CD4-positive, alpha-beta memory T cell (primary cell): ENCODE measurements around the gene RUBCNL. TPM values are rescaled to one million over a fixed set of nuclear protein-coding genes. Genes with fewer than 3 reads are reported as not detected.

Experiments used
- CTCF ChIA-PET: fragments of 350-600 bp; sonication (Branson Sonifier 250); formaldehyde crosslinking; loops from one replicate; lab custom pipeline; 2021; ENCODE audit warnings: inconsistent platforms; ENCODE audit not compliant: partially characterized antibody; lab: Charles Lee
- POLR2A ChIA-PET: fragments of 350-600 bp; sonication (Branson Sonifier 250); formaldehyde crosslinking; loops from one replicate; lab custom pipeline; 2021; ENCODE audit not compliant: partially characterized antibody; lab: Charles Lee
- DNase-seq, 5 donors: peaks; one replicate each; pipeline versions ENCODE4 v3.0.0 to v3.0.0-alpha.2; 2020 to 2022; ENCODE audit warnings: mixed read lengths in 1 of 5
- H3K27ac ChIP-seq: one replicate; pipeline ENCODE4 v1.7.0; 2013; ENCODE audit warnings: low read depth, low read length
- H3K27me3 ChIP-seq: 2 replicates; pipeline ENCODE4 v1.7.0; 2013; ENCODE audit warnings: mild to moderate bottlenecking, low read length, moderate library complexity; ENCODE audit not compliant: insufficient read depth
- H3K36me3 ChIP-seq: 2 replicates; pipeline ENCODE4 v1.7.0; 2013; ENCODE audit warnings: mild to moderate bottlenecking, low read length, moderate library complexity; ENCODE audit not compliant: insufficient read depth
- H3K4me1 ChIP-seq: 2 replicates; pipeline ENCODE4 v1.7.0; 2013; ENCODE audit warnings: mild to moderate bottlenecking, low read length, moderate library complexity; ENCODE audit not compliant: insufficient read depth
- H3K4me3 ChIP-seq, 2 donors: one replicate each; pipeline ENCODE4 v1.7.0; 2013; ENCODE audit warnings: low read length in 2 of 2, mild to moderate bottlenecking in 1 of 2
- H3K9me3 ChIP-seq, 2 donors: one replicate each; pipeline ENCODE4 v1.7.0; 2013; ENCODE audit warnings: low read length in 2 of 2, control low read depth in 1 of 2; ENCODE audit not compliant: control insufficient read depth in 1 of 2
- H3K27ac Mint-ChIP-seq, 7 donors: one replicate each; pipeline ENCODE4 v1.8.0; 2020 to 2021; ENCODE audit warnings: mixed read lengths in 7 of 7, mild to moderate bottlenecking in 6 of 7, inconsistent platforms in 3 of 7, moderate library complexity in 3 of 7
- H3K27me3 Mint-ChIP-seq, 2 donors: one replicate each; pipeline ENCODE4 v1.8.0; 2020 to 2021; ENCODE audit warnings: mixed read lengths in 2 of 2
- H3K36me3 Mint-ChIP-seq, 2 donors: one replicate each; pipeline ENCODE4 v1.8.0; 2020 to 2021; ENCODE audit warnings: mixed read lengths in 2 of 2, inconsistent platforms in 1 of 2, mild to moderate bottlenecking in 1 of 2
- H3K4me1 Mint-ChIP-seq, 4 donors: one replicate each; pipeline ENCODE4 v1.8.0; 2020 to 2021; ENCODE audit warnings: mixed read lengths in 4 of 4, mild to moderate bottlenecking in 1 of 4
- H3K4me3 Mint-ChIP-seq, 8 donors: one replicate each; pipeline ENCODE4 v1.8.0; 2020 to 2021; ENCODE audit warnings: mixed read lengths in 8 of 8, mild to moderate bottlenecking in 7 of 8, moderate library complexity in 6 of 8, inconsistent platforms in 3 of 8
- H3K9me3 Mint-ChIP-seq, 8 donors: one replicate each; pipeline ENCODE4 v1.8.0; 2020 to 2021; ENCODE audit warnings: mixed read lengths in 8 of 8, mild to moderate bottlenecking in 5 of 8, inconsistent platforms in 3 of 8, moderate library complexity in 1 of 8
- intact Hi-C: fragments of 100-400 bp; cut with micrococcal nuclease; formaldehyde crosslinking; loops from one replicate; pipeline ENCODE4 v1.15.1; 2023
- polyA plus RNA-seq, 2 donors: library from polyadenylated mRNA; unstranded; fragments of 300-500 nt; fragmentation: Illumina TruSeq; gene quantifications; one replicate each; pipeline ENCODE4 v1.2.3, GENCODE V29; 2021
- total RNA-seq, 2 experiments: library from RNA; stranded (reverse); gene quantifications; one replicate each; pipeline ENCODE4 v1.2.3, GENCODE V29; 2021

RUBCNL gene
- total and polyA plus RNA-seq, 4 experiments from 2014 or later = 0.30 to 0.60 TPM; not detected in 2

- no peaks in the 10 kb centered on the region for H3K36me3 Mint-ChIP-seq
- DNase-seq = no peak
- Histone ChIP-seq H3K36me3 (no peaks in the 10 kb centered on the region), H3K4me1 (no peaks in the 10 kb centered on the region), H3K27ac (no peak overlapping the region), H3K4me3 (no peak overlapping the region), H3K27me3 (no peaks in the 10 kb centered on the region), H3K9me3 (no peaks in the 10 kb centered on the region)
- intact Hi-C loops = no loop called here
- peaks cover 0 to 4% (median 0%) of the 10 kb centered on the region in 8 donors for H3K9me3 Mint-ChIP-seq
- H3K27me3 Mint-ChIP-seq = peaks cover 4 to 9% of the 10 kb centered on the region in 2 donors
- H3K4me3 Mint-ChIP-seq = no peak overlapping the region
- H3K4me1 Mint-ChIP-seq = peaks cover 0 to 5% (median 2%) of the 10 kb centered on the region in 4 donors
- ChIA-PET POLR2A (no interaction called here), CTCF (no interaction called here)
- no peak overlapping the region for H3K27ac Mint-ChIP-seq
Measured at GRCh38 chr13:46401432-46401831, 14.4 kb upstream of the RUBCNL start.

- H3K4me1 ChIP-seq = no peaks in the 10 kb centered on the region
- no peak for DNase-seq
- H3K9me3 Mint-ChIP-seq = no peaks in the 10 kb centered on the region
- intact Hi-C loops = no loop called here
- H3K27me3 Mint-ChIP-seq = peaks cover 1 to 8% of the 10 kb centered on the region in 2 donors
- no peaks in the 10 kb centered on the region for H3K27me3 ChIP-seq
- no peaks in the 10 kb centered on the region for H3K9me3 ChIP-seq
- no peak overlapping the region for H3K4me3 Mint-ChIP-seq
- H3K4me3 ChIP-seq = no peak overlapping the region
- ChIA-PET CTCF (no interaction called here), POLR2A (no interaction called here)
- H3K27ac Mint-ChIP-seq = no peak overlapping the region
- no peaks in the 10 kb centered on the region for H3K4me1 Mint-ChIP-seq
- H3K36me3 ChIP-seq = no peaks in the 10 kb centered on the region
- H3K36me3 Mint-ChIP-seq = no peaks in the 10 kb centered on the region
- H3K27ac ChIP-seq = no peak overlapping the region
Measured at GRCh38 chr13:46396341-46396740, 9.3 kb upstream of the RUBCNL start.

- no peaks in the 10 kb centered on the region for H3K36me3 ChIP-seq
- Mint-ChIP-seq H3K36me3 (no peaks in the 10 kb centered on the region), H3K27me3 (peaks cover 4 to 7% of the 10 kb centered on the region in 2 donors), H3K4me3 (no peak overlapping the region), H3K4me1 (peaks cover 8 to 21% (median 14%) of the 10 kb centered on the region in 4 donors), H3K27ac (no peak overlapping the region), H3K9me3 (no peaks in the 10 kb centered on the region)
- no peak for DNase-seq
- H3K4me3 ChIP-seq = no peak overlapping the region
- intact Hi-C loops = no loop called here
- H3K27me3 ChIP-seq = no peaks in the 10 kb centered on the region
- POLR2A ChIA-PET = no interaction called here
- H3K27ac ChIP-seq = no peak overlapping the region
- CTCF ChIA-PET = no interaction called here
- H3K9me3 ChIP-seq = no peaks in the 10 kb centered on the region
- H3K4me1 ChIP-seq = peaks cover 12% of the 10 kb centered on the region
Measured at GRCh38 chr13:46392967-46393366, 5.9 kb upstream of the RUBCNL start.

GRCh38 chr13:46389457-46390451 lies 2.7 kb upstream of the RUBCNL start:
- no peak overlapping the region for H3K4me3 ChIP-seq
- ChIA-PET POLR2A (no interaction called here), CTCF (no interaction called here)
- Mint-ChIP-seq H3K27ac (peak overlapping the region in 5 of 7 donors; percentile 0 to 45 (median 10)), H3K27me3 (peaks cover 22 to 23% of the 10 kb centered on the region in 2 donors), H3K36me3 (no peaks in the 10 kb centered on the region), H3K9me3 (no peaks in the 10 kb centered on the region), H3K4me1 (peaks cover 17 to 29% (median 26%) of the 10 kb centered on the region in 4 donors), H3K4me3 (peak overlapping the region in 5 of 8 donors; percentile 2 to 43 (median 10))
- DNase-seq = peak in 4 of 5 donors; percentile 6 to 14 (median 11)
- no peaks in the 10 kb centered on the region for H3K36me3 ChIP-seq
- H3K27me3 ChIP-seq = peaks cover 3% of the 10 kb centered on the region
- intact Hi-C loops = no loop called here
- peaks cover 16% of the 10 kb centered on the region for H3K4me1 ChIP-seq
- H3K9me3 ChIP-seq = no peaks in the 10 kb centered on the region
- H3K27ac ChIP-seq = no peak overlapping the region

- intact Hi-C loops = no loop called here
- H3K4me1 Mint-ChIP-seq = peaks cover 17 to 29% (median 26%) of the 10 kb centered on the region in 4 donors
- H3K36me3 ChIP-seq = no peaks in the 10 kb centered on the region
- peaks cover 20 to 23% of the 10 kb centered on the region in 2 donors for H3K27me3 Mint-ChIP-seq
- no peak for DNase-seq
- H3K9me3 ChIP-seq = no peaks in the 10 kb centered on the region
- peak overlapping the region in 1 of 7 donors; percentile 22 for H3K27ac Mint-ChIP-seq
- ChIA-PET POLR2A (no interaction called here), CTCF (no interaction called here)
- no peak overlapping the region for H3K27ac ChIP-seq
- peak overlapping the region in 2 of 8 donors; percentile 36 to 62 for H3K4me3 Mint-ChIP-seq
- no peaks in the 10 kb centered on the region for H3K36me3 Mint-ChIP-seq
- no peaks in the 10 kb centered on the region for H3K9me3 Mint-ChIP-seq
- H3K4me1 ChIP-seq = peaks cover 16% of the 10 kb centered on the region
- H3K4me3 ChIP-seq = no peak overlapping the region
- peaks cover 8% of the 10 kb centered on the region for H3K27me3 ChIP-seq
Measured at GRCh38 chr13:46388846-46389245, 1.8 kb upstream of the RUBCNL start.

- H3K4me3 Mint-ChIP-seq = peak overlapping the region in 4 of 8 donors; percentile 16 to 62 (median 31)
- ChIA-PET CTCF (no interaction called here), POLR2A (no interaction called here)
- no peak overlapping the region for H3K4me3 ChIP-seq
- intact Hi-C loops = no loop called here
- peaks cover 17 to 29% (median 26%) of the 10 kb centered on the region in 4 donors for H3K4me1 Mint-ChIP-seq
- H3K27ac ChIP-seq = no peak overlapping the region
- peaks cover 16% of the 10 kb centered on the region for H3K4me1 ChIP-seq
- no peak overlapping the region for H3K27ac Mint-ChIP-seq
- H3K9me3 ChIP-seq = no peaks in the 10 kb centered on the region
- H3K36me3 Mint-ChIP-seq = no peaks in the 10 kb centered on the region
- no peaks in the 10 kb centered on the region for H3K9me3 Mint-ChIP-seq
- no peaks in the 10 kb centered on the region for H3K36me3 ChIP-seq
- peaks cover 24% of the 10 kb centered on the region in 2 donors for H3K27me3 Mint-ChIP-seq
- no peak for DNase-seq
- peaks cover 8% of the 10 kb centered on the region for H3K27me3 ChIP-seq
Measured at GRCh38 chr13:46388308-46388707, 1.3 kb upstream of the RUBCNL start.

- H3K4me3 Mint-ChIP-seq = peak overlapping the region; percentile 52 to 91 (median 82)
- H3K36me3 Mint-ChIP-seq = no peaks in the 10 kb centered on the region
- POLR2A ChIA-PET = no interaction called here
- peaks cover 17 to 29% (median 26%) of the 10 kb centered on the region in 4 donors for H3K4me1 Mint-ChIP-seq
- H3K9me3 ChIP-seq = no peaks in the 10 kb centered on the region
- H3K27me3 ChIP-seq = peaks cover 8% of the 10 kb centered on the region
- peaks cover 29 to 30% of the 10 kb centered on the region in 2 donors for H3K27me3 Mint-ChIP-seq
- CTCF ChIA-PET = no interaction called here
- H3K27ac Mint-ChIP-seq = no peak overlapping the region
- H3K9me3 Mint-ChIP-seq = no peaks in the 10 kb centered on the region
- H3K36me3 ChIP-seq = no peaks in the 10 kb centered on the region
- no peak overlapping the region for H3K4me3 ChIP-seq
- H3K4me1 ChIP-seq = peaks cover 16% of the 10 kb centered on the region
- DNase-seq = no peak
- no peak overlapping the region for H3K27ac ChIP-seq
- intact Hi-C loops = no loop called here
Measured at GRCh38 chr13:46386392-46387063, 524 bp downstream of the RUBCNL start.
